NCI-H446 treated with DMSO at 0.1 percent for 48 hours (cell line): ENCODE data around the gene ACTR8.

Source experiments
- DNase-seq: peaks from one replicate; lab custom pipeline; 2025; lab: John Stamatoyannopoulos, UW

ACTR8 gene

DNA sequence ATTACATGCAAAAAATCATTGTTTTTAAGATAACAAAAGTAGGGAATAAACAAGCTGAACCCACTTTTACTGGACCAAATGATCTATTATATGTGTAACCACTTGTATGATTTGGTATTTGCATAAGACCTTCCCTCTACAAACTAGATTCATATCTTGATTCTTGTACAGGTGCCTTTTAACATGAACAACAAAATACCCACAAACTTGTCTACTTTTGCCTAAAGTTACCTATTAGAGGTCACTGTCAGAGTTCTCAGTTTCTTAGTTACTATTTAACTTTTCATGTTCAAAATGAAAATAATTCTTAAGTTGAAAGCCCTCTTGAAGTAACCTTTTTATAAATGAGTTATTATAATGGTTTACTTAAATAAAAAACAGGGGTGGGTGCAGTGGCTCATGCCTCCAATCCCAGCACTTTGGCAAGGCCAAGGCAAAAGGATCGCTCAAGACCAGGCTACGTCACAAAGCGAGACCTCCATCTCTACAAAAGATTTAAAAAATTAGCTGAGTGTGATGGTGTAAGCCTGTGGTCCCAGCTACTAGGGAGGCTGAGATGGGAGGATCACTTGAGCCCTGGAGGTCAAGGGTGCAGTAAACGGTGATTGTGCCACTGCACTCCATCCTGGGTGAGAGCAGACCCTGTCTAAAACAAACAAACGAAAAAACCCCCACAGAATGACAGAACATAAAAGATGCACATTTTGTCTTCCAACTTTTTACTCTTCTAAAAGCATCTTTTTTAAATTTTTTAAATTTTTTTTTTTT is 16.0 kb downstream of the ACTR8 start:
- no peak for DNase-seq

DNA sequence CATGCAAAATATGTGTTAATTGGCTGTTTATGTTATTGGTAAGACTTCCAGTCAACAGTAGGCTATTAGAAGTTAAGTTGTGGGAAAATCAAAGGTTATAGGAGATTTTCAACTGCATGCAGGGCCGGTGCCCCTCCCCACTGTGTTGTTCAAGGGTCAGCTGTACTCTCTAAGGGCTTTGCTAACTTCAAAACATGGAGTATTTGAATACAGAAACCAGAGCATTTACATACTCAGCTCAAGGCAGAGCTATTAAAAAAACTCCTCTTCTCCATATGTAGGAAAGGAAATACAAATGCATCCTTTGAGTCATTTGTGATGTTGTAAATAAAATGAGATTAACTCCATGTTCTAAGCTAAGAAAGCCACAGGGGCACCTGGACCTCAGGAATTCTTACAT is 18.8 kb downstream of the ACTR8 start:
- DNase-seq: no peak

DNA sequence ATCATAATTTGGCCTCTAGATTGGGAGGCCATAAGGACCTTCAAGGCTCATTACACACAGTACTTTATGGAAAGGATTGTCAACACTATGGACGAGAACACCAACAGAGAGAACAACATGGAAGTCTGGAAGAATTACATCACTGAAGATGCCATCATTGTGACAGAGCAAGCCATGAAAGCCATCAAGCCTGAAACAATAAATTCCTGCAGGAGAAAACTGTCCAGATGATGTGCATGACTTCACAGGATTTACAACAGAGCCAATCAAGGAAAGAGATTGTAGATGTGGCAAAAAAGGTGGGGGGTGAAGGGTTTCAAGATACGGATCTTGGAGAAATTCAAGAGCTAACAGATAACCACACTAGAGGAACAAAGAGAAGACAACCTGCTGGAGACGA is 19.7 kb downstream of the ACTR8 start:
- DNase-seq: no peak

DNA sequence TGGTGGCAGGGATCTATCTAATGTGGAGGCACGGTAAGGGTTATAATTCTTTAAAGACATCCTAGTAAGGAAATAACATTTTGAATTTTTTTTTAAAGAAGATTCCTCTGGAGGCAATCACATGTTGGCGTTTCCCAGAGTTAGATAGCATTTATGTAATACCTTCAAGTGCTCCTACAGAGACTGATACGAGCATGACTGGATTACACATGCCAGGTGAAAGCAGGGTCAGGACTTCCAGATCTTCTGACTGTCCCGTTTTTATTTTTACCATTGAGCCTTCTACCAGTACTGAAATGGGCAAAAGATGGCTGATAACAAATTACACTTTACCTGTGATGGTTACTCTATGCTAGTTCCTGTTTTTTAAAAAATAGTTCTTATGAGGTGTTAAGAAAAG is 21.8 kb downstream of the ACTR8 start:
- no peak for DNase-seq

DNA sequence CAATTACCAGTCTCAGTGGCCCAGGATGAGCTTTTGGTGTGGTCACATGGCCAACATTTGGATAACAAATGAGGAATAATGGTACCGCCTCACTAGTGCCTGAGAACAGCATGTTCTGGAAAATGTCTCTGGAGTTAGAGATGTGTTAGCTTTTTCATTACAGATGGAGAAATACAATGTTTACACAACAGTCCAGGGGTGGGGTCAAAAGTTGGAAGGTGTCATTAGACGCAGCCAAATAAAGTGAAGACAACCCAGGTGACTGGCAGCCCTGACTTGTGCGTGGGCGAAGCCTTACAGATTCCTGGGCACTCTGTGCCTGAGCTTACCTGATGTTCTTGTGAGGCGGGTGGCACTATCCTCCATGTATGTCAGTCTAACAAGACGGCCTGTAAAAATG is 22.8 kb downstream of the ACTR8 start:
- DNase-seq: no peak

DNA sequence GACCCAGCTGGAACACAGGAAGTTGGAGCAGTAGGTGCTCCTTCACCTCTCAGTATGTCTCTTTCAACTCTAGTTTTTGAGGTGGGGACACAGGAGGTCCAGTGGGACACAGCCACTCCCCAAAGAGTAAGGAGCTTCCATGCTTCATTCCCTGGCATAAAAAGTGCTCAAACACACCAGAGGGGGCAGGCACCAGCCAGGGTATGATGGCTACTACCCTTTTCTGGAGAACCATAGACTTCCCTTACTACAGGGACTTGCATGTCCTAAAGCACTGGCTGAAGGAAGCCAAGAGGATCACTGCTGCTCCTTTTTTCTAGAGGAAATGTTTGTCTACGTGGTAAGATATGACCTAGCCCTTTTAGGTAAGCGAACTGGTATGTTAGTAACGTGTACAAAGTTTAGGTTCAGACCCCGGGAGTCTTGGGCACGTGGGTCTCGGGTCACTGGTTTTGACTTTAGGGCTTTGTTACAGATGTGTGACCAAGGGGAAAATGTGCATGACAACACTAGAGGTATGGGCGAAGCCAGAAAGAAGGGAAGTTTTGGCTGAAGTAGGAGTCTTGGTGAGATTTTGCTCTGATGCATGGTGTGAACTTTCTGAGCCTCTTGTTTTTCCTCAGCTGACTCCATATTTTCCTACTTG is 23.7 kb downstream of the ACTR8 start:
- DNase-seq: no peak

DNA sequence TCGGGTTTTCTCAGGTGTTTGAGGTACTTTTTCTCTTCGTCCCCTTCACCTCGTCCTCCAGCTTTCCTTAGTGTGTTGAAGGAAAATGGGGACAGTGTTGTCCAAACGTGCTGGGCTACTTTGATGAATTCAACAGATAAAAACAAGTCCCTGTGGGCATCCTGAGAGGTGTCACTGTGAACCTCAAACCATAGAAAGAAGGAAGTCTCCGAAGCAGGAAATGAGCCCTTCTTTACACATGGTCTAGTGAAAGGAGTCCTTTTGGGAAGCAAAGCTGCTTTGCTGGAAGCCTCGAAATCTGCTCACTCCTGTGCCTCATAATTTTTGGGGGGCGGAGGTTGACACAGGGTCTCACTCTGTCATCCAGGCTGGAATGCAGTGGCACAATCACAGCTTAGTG is 25.0 kb downstream of the ACTR8 start:
- no peak for DNase-seq

DNA sequence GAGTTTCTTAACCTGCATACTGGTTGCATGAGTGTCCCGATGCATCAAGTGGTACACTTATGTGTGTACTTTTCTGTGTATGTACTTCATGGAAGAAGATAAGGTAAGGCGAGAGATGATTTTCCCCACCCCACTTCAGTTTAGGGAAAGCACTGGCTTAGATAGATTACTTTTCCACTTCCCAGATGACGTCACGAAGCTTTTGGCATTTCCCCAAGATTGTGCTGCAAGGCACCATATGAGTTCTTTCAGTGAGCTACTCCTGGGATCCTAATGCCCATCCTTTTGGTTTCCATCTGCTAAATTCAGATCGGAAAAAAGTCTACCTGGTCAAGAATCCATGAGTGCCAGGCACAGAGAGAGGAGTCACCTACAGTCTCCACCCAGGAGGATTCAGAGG is 31.1 kb downstream of the ACTR8 start:
- no peak for DNase-seq

DNA sequence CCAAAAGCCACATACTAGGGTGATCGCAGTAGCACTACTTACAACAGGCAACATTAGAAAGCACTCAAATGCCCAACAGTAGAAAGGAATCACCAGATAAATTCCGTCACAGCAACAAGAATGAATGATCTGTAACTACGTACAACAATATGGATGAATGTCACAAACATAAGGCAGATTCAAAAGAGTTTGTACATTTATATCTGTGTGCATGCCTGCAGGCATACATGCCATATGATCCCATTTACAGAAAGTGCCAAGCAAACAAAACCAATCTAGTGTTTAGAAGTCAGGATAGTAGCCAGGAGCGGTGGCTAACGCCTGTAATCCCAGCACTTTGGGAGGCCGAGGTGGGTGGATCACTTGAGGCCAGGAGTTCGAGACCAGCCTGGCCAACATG is 32.0 kb downstream of the ACTR8 start:
- DNase-seq: no peak

DNA sequence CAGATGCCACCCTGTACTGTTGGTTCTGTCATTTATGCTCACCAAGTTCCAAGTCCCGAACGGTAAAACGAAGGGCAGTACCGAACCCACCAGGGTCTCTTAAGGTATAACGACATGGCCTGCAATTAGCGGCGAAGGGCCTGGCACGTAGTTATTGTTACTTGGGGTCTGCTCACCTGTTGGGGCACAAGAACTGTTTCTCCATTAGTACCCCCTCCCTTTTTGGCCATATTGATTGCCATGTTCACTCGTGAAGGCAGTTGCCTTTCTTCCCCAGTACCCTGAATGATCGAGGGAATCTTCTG is 35.1 kb downstream of the ACTR8 start:
- DNase-seq: no peak

DNA sequence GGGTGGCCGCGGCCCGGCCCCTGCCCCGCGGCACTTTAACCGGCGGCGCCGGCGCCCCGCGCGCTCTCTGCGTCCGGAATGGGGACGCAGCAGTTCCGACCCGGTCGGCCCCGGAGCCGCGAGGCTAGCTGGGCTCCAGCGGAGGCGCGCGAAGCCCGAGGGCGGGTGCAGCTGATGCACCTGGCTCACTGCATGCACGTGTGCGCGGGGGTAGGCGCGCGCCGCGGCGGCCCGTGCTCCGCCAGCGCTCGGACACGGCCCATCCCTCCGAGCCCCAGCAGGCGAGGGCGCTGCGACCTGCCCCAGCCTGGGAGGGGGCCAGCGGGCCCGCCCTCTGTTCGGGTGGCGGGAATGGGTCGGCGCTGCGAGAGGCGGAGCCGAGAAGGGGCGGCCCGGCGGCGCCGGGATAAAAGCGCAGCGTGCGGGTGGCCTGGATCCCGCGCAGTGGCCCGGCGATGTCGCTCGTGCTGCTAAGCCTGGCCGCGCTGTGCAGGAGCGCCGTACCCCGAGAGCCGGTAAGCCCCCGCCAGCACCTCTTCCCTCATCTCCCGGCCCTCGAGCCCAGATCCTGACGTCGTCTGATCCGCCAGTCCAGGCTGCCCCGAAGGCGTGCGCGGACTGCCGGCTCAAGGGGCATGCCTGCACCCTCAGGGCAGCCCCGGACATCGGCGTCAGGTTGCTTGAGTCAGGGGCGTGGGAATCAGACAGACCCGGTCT is 35.7 kb downstream of the ACTR8 start, which contains the start of the genes CHDH and IL17RB:
Gene CHDH (minus strand): TSS at position 286 of the 717 bp plus-strand sequence. CDS start 22,411 bp downstream, outside the sequence.
Gene IL17RB (plus strand): TSS at position 435 of the 717 bp plus-strand sequence. CDS start 21 bp downstream, at position 456.
- peak; percentile 9 for DNase-seq

DNA sequence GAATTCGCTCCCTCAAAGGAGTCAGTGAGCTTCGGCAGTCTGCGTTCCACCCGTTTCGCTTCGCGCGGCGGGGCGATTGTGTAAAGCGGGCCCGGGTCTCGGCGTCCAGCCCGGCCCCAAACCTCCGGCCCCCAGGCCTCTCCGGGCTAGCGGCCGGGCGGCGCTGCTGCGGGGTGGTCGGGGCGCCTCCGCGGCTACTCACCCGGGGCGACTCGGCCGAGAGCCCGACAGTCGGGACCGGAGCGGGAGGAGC is 36.1 kb downstream of the ACTR8 start:
- no peak for DNase-seq

DNA sequence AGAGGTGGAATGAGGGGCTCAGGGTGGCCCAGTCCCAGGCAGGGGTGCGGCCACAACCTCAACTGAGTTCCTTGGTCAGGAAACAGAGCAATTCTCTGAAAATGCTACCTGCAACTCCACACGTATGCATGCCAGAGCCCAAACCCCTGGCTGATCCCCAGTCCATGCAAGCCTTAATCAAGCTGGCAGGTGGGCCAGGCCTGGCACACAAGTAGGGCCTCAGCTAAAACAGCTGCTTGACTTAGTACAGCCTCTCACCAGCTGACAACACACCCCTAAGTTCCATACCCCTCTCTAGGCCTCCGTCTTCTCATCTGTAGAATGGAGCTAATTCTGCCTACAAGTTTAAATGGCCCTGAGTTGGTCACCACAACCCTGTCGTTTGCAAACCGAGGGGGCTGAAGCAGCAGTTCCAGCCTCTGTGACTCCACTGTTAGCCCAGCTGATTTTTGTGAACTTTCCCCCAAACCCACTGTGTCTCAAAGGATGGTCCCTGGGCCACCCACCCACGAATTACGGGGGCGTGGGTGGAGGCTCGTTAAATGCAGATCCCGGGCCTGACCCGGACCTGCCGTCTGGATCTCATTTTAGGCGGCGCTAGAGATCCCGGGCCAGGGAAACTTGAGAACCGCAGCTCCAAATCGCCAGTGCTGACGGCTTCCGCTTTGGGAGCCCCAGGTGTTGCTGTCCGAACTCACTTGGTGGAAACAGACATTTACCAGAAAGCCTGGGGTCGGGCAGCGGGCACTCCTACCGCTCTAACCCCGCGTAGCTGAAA is 36.7 kb downstream of the ACTR8 start:
- no peak for DNase-seq

DNA sequence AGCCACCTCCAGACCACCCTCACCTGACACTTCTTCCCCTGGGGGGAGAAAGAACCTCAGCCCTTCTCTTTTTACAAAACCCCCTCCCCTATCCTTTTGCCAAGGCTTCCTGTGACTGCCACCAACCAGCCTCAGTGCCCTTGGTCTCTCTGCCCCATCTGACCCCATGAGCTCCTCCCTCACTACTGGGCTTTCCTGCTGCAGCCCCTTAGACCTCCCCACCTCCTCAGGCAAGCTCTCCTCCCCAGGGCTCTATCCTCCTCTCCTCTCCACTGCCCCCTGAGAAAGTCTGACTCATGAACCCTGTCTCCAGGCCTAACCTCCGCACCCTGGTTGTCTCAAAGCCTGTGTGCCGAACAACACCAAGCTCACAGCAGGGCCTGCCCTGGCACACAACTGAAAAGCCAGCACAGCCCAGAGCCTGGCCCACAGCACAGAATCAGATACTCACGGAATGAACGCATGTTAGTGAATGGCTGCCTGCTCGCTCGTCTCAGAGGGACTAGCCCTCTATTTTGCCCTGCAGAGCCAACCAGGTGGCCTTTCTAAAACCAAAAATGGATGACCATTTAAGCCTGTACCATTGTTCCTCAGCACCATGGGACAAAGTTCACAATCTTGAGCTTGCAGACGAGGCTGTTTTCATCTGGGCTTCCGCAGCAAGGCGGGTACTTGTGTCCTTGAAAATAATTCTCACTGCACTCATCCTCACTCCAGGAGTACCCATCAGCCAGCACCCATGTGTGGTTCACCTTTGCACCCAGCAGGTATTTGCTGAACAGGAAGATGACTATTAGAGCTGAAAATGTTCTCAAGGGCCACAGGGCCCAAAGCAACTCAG is 37.5 kb downstream of the ACTR8 start:
- DNase-seq: no peak

DNA sequence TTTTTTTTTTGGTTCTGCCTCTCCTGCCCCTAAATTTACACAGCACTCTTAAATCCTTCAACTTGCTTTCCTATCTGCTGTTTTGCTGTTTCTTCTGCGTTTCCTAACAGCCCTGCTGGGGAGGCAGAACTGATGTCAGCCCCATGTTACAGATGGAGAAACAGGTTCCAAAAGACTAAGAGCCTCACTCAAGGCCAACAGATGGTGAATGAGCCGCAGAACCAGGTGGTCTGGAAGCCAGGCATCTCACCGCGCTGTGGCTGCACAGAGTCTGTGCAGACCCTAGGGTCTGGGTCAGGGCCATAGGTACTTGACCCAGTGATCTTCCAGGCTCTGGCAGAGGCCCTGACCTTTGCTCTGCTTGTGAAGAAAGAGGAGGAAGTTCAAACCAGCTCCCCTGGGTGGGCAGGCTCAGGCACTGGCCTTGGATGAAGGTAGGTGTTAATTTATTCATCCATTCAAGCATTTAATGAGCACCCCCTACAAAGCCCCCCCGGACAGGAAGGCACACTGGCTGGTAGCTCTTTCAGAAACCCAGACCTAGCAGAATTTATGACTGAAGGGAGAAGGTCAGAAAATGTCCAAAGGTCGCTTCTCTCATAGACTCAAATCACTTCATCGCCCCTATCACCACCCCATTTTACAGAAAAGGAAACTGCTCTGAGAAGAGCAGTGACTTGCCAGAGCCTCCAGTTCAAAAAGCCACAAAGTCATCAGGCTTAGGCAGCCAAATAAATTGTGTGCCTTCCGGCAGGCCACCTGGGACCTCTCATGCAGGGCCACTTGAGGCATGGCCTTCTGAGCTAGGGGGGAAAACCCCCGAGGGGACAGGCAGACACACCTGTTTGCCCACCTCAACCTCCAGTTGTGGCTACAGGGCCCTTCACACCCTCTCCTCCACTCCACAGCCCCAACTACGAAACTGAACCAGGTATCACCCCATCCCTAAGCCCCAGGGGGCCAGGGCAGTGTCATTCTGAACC is 38.5 kb downstream of the ACTR8 start:
- no peak for DNase-seq

DNA sequence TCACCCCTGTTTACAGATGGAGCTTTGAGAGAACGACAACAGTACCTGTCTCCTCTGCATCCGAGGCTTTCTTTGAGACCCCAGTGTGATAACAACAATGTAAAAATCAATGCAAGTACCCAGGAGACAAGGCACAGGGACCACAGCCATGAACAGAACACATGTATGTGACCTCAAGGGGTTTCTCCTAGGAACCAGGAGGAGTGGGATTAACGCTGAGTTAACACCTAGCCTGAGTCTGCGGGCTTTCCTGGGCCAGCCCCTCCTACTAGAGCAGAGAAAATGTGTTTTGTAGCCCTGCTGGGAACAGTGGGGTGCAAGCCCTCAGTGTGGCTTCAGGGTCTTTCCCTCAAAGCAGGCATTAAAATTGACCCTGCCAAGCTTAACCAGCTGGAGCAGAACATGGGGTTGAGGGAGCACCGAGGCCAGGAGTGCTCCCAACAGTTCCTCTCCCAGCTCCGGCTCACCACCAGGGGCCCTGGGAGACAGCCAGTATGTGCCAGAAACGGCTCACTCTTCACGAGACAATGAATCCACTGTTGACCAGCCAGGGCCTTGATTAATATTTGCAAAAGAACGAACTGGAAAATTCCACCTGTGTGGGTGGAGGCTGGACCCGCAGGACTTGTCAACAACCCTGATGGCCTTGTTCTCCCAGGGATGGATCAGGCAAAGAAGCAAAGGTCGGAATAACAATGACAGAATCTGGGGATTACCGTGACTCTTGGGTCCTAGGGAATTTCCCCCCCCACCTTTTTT is 39.3 kb downstream of the ACTR8 start:
- DNase-seq: no peak

DNA sequence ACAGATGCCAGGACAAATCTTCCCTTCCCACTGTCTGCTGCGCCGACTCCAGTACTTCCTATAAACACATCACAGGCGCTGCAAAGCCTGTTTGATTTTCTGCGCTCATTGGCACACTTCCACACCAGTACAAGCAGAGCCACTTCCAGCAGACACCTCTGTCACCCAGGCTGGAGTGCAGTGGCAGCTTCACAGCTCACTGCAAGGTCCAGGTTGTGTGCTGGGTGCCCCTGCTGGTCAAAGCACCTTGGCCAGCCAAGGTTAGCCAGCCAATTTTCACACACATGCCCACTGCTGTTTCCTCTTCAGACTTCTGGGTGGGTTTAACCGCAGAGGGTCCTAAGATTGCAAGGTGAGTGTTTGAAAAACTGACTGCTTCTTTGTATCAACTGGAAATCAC is 40.7 kb downstream of the ACTR8 start:
- DNase-seq: no peak

DNA sequence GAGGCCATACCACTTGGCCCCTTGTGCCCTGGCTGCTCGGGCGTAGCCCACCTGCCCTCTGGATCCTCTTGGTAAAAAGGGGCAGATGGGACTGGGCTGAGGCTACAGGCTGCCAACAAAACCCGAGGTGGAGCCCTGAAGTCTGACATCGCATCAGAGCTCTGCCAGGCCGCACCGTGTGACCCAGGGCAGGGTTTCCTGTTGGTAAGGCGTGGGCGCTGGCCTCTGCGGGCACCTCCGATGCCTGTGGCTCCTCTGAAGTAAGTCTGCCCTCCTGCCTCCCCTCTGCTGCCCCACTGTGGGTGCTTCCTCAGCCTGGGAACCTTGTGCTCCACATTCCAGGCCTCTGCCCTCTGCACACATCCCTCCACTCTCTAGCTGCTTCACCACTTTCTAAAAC is 44.6 kb downstream of the ACTR8 start:
- DNase-seq: no peak

DNA sequence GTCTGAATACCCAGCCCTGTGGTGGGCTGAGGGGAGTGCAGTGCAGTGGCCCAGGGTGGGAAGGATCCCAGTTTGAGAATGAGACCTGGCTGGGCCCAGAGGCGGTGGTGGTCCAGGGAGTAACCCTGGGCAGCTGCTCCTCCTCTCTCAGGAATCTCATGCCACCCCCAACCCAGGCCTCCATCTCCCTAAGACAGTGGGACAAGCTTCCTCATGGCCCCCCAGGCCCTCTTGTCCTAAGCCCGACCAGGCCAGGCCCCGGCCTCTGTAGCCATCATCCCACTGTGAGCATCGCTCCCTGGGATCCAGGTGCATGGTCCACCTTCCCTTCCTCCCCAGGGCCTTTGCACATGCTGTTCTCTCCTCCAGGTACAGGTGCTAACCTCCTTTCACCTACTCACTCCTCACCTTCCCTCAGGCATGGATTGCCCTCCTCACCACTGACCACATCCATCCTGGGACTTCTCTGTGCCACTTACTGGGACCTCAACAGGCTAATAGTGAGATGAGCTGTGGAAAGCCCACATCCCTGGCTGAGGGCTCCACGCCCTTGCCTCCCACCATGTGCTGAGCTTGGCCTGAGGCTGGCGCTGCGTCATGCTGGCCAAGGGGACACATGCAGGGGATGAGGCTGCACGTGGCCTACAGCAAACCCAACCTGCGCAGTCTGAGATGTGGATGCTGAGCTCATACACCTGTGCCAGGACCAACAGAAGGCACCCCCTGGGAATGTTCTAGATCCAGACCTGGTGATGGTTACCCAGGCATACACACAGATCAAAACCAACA is 45.7 kb downstream of the ACTR8 start:
- no peak for DNase-seq
